Stimulated activated CD8-positive, alpha-beta memory T cell treated with anti-CD3 and anti-CD28 coated beads, Interleukin-2, amount 100 ng/mL, for 1 hour (primary cell): ENCODE results near the gene FAM131C.

Experiments
- DNase-seq, 2 donors: peaks; one replicate each; pipeline ENCODE4 v3.0.0-alpha.2; 2020; ENCODE audit warnings: low read depth in 2 of 2

FAM131C gene

DNA sequence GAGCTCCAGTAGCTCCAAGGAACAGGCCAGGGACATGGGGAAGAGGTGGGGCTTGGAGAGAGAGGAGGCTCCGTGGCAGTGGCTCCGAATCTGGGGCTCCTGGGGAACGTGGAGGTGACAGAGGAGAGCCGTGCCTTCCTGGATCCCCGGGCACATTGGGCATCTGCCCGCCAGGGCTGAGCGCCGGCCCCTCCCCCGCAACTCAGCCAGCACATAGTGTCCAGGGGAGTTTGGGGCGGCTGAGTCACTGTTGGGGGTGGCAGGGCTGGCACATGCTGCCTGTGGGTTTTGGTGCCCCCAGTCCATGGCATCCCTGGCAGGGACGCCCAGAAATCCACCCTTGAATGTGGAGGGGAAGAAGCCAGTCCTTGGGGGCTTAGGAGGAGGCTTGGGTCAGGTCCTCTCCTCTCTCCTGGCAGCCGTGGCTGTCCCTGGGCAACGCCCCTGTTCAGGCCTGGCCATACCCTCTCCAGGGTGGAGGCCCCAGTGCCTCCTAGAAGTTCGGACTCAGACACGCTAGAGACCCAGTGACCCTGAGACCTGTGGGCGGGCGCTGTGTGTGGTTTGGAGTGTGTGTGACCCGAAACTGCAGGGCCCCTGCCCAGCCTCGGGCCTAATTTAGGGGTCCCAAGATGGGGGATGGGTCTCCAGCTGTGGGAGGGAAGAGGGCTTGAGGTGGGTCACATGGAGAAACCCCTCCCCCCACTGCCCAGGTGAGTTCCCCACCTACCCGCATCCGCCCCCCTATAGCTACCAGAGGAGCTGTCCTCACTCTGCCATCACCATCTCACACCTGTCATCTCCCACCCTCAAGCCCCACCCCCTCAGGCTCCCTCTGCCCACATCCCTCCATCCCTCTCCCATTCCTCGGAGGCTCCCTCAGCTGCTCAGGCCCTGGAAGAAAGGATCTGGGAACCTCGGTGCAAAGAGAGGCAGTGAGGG, 57.2 kb downstream of the FAM131C start:
- DNase-seq, result no peak

GRCh38 chr1:16015491-16015890, 58.0 kb downstream of the FAM131C start:
- no peak for DNase-seq

GRCh38 chr1:16014509-16015482, 58.7 kb downstream of the FAM131C start:
- DNase-seq, result no peak

DNA sequence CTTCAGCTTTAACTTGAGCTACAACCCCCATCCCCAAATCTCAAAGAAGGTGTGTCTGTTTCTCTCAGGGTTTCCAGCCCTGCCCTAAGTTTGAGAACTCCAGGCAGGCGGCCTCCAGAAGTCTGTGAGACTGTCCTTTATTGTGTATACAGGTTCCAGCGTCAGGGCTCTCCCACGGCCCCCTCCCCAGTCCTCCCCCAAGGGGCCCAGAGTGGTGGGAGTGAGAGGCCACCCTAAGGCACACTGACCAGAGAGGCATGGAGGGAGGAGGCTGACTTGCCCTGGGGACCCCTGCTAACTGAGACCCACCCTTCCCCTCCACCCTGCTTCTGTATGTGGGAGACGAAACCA, 59.6 kb downstream of the FAM131C start:
- no peak for DNase-seq

GRCh38 chr1:16013220-16013907, 60.1 kb downstream of the FAM131C start:
- peak; percentile 30 to 33 for DNase-seq

GRCh38 chr1:16012590-16013219, 60.7 kb downstream of the FAM131C start:
- no peak for DNase-seq

GRCh38 chr1:16011936-16012589, 61.4 kb downstream of the FAM131C start:
- no peak for DNase-seq

DNA sequence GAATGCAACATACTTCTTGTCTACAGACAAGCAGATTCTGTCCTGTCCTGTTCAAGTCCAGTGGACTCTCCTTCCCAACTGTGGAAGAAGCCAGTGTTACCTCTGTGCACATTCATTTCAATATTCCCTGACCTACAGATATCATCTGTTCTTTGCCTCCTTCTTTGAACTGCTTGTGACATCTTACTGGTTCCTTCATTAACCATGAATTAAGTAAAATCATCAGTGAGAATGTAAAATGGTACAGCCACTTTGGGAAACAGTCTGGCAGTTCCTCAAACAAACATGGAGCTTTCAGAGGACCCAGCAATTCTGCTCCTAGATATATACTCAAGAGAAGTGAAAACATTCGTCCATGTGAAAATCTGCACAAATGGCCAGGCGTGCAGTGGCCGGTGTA, 62.6 kb downstream of the FAM131C start:
- no peak for DNase-seq

DNA sequence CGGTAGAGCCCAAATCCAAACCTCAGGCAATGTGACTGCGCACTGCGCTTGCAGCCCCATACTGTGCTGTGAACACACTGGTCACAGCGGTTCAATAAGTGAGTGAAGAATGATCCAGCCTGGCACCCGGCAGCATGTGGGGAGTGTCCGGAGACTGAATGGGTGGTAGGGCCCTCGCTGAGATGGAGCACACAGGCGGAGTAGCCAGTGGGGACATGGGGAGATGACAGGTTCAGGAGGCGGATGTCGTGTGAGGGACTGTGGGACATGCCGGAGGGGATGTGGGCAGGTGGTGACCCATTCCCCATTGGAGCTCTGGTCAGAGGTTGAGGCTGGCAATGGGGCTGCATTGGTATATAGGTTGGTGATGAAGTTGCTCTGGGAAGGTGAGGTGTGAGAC, 63.8 kb downstream of the FAM131C start:
- DNase-seq, result no peak

- peak; percentile 51 to 57 for DNase-seq
These were observed 64.4 kb downstream of the FAM131C start for GRCh38 chr1:16009030-16009460.
